Endothelial cell of umbilical vein (primary cell): Measurements from ENCODE around the gene MINAR2. TPM values are rescaled to one million over a fixed set of nuclear protein-coding genes. Genes with fewer than 3 reads are reported as not detected.

Experiments
- BruUV-seq: library from RNA; stranded (reverse); fragments of 400-500 nt; replicated peaks from 2 replicates; lab custom pipeline; 2021; lab: Mats Ljungman, UMichigan
- CTCF ChIA-PET: fragments of 300-600, 350-600 bp; sonication (Branson Sonifier 250); formaldehyde crosslinking; loops from one replicate; lab custom pipeline; 2021; ENCODE audit warnings: antibody characterized with exemption, inconsistent platforms; lab: Charles Lee
- POLR2A ChIA-PET: fragments of 300-600, 350-600 bp; sonication (Branson Sonifier 250); formaldehyde crosslinking; loops from one replicate; lab custom pipeline; 2021; ENCODE audit warnings: antibody characterized with exemption, inconsistent platforms; lab: Charles Lee
- DNase-seq: peaks from one replicate; pipeline ENCODE4 v3.0.0-alpha.2; 2011; ENCODE audit warnings: low read depth, low spot score
- FAIRE-seq: peaks from 2 replicates; lab custom pipeline; 2011; peaks lifted over from hg19 to GRCh38; lab: Jason Lieb, UNC
- H2AFZ ChIP-seq: 2 replicates; pipeline ENCODE4 v1.6.0; 2012; ENCODE audit warnings: low read depth, low read length, control low read depth, inconsistent platforms
- H3K27ac ChIP-seq: 2 replicates; pipeline ENCODE4 v1.5.1; 2011; ENCODE audit warnings: low read depth, mild to moderate bottlenecking, control low read depth, low read length, moderate library complexity; ENCODE audit not compliant: insufficient read depth
- H3K27me3 ChIP-seq, 2 experiments: 2 replicates each; pipeline versions ENCODE4 v1.6.0 to v1.6.1; 2011; ENCODE audit warnings: low read length in 2 of 2, mixed read lengths in 1 of 2; ENCODE audit not compliant: control insufficient read depth in 2 of 2, insufficient read depth in 2 of 2
- H3K36me3 ChIP-seq, 2 experiments: 2 replicates in 1 of 2; 3 replicates in 1 of 2; pipeline ENCODE4 v1.5.1; 2011; ENCODE audit warnings: low read length in 2 of 2, mild to moderate bottlenecking in 1 of 2, moderate library complexity in 1 of 2; ENCODE audit not compliant: control insufficient read depth in 2 of 2, insufficient read depth in 2 of 2; ENCODE audit errors: extremely low read depth in 1 of 2
- H3K4me1 ChIP-seq: 3 replicates; pipeline ENCODE4 v1.5.1; 2011; ENCODE audit warnings: mild to moderate bottlenecking, low read length; ENCODE audit not compliant: control insufficient read depth, insufficient read depth; ENCODE audit errors: extremely low read depth
- H3K4me2 ChIP-seq: 2 replicates; pipeline ENCODE4 v1.6.1; 2011; ENCODE audit warnings: low read length, control low read depth, mixed read lengths; ENCODE audit not compliant: insufficient read depth
- H3K4me3 ChIP-seq, 3 experiments: fragments of 200-600 bp in 1 of 3; sonication (generic), shearing (Covaris generic) in 1 of 3; replicated peaks in 1 of 3; 2 replicates each; pipeline ENCODE4 v1.5.1; 2011 to 2016; ENCODE audit warnings: control low read depth in 3 of 3, low read length in 3 of 3, mild to moderate bottlenecking in 2 of 3, inconsistent platforms in 1 of 3, low read depth in 1 of 3, moderate library complexity in 1 of 3; ENCODE audit not compliant: insufficient read depth in 1 of 3
- H3K79me2 ChIP-seq: 2 replicates; pipeline ENCODE4 v1.6.0; 2012; ENCODE audit warnings: low read length, inconsistent platforms; ENCODE audit not compliant: control insufficient read depth, insufficient read depth
- H3K9ac ChIP-seq: replicated peaks from 2 replicates; pipeline ENCODE3; 2011; ENCODE audit warnings: low read length, control low read depth; ENCODE audit not compliant: insufficient read depth; ENCODE audit errors: extremely low read depth
- H3K9me1 ChIP-seq: replicated peaks from 3 replicates; pipeline ENCODE4 v1.6.0; 2011; ENCODE audit warnings: mild to moderate bottlenecking, low read length; ENCODE audit not compliant: control insufficient read depth, insufficient read depth; ENCODE audit errors: extremely low read depth
- H3K9me3 ChIP-seq: replicated peaks from 2 replicates; pipeline ENCODE4 v1.5.1; 2012; ENCODE audit warnings: low read length, inconsistent platforms; ENCODE audit not compliant: control insufficient read depth, insufficient read depth
- H4K20me1 ChIP-seq: replicated peaks from 2 replicates; pipeline ENCODE3; 2011; ENCODE audit warnings: mild to moderate bottlenecking, low read length; ENCODE audit not compliant: control insufficient read depth, insufficient read depth; ENCODE audit errors: extremely low read depth
- EZH2 ChIP-seq: IDR thresholded peaks from 2 replicates; pipeline ENCODE4 v1.6.1; 2012; ENCODE audit warnings: borderline replicate concordance, low read depth, mild to moderate bottlenecking, moderate library complexity, low read length, inconsistent platforms; ENCODE audit not compliant: severe bottlenecking
- FOS ChIP-seq: IDR thresholded peaks from 2 replicates; pipeline ENCODE4 v1.6.1; 2011; ENCODE audit warnings: mild to moderate bottlenecking, low read length, moderate library complexity, borderline replicate concordance; ENCODE audit not compliant: insufficient read depth
- GATA2 ChIP-seq: IDR thresholded peaks from 2 replicates; pipeline ENCODE4 v1.7.0; 2011; ENCODE audit warnings: low read depth, mild to moderate bottlenecking, moderate library complexity, mixed read lengths, low read length; ENCODE audit not compliant: insufficient read length, insufficient read depth
- JUN ChIP-seq: IDR thresholded peaks from 2 replicates; pipeline ENCODE4 v1.6.1; 2011; ENCODE audit warnings: borderline replicate concordance, low read depth; ENCODE audit not compliant: insufficient read length, insufficient read depth
- POLR2A ChIP-seq: IDR thresholded peaks from 2 replicates; pipeline ENCODE4 v1.6.1; 2012; ENCODE audit warnings: low read depth, mild to moderate bottlenecking, control low read depth, low read length
- POLR2AphosphoS5 ChIP-seq: IDR thresholded peaks from 2 replicates; pipeline ENCODE4 v1.6.1; 2012; ENCODE audit warnings: low read depth, mild to moderate bottlenecking, control low read depth, low read length, moderate library complexity; ENCODE audit not compliant: insufficient read depth
- dilution Hi-C: fragments of 300-500 bp; cut with MboI; formaldehyde crosslinking; loops from one replicate; pipeline ENCODE4 v1.15.0; 2019; ENCODE audit warnings: low sequenced_read_pairs; ENCODE audit not compliant: extremely low pct_ligation_motif_present
- intact Hi-C: fragments of 100-400 bp; cut with micrococcal nuclease; formaldehyde crosslinking; loops from one replicate; pipeline ENCODE4 v1.10.0; 2022
- polyA plus RNA-seq, 4 experiments: library from polyadenylated mRNA; depleted of rRNA in 3 of 4; stranded (reverse) in 3 of 4; unstranded in 1 of 4; fragments of >200 nt; gene quantifications; 2 replicates each; pipeline versions ENCODE4 v1.2.1 to v1.2.3, GENCODE V29; 2011 to 2012; ENCODE audit warnings: missing spikeins in 1 of 4
- total RNA-seq: library from RNA; stranded (reverse); gene quantifications from 2 replicates; pipeline ENCODE4 v1.2.3, GENCODE V29; 2021
- TF ChIP-seq, protein P1 (sequence below): IDR thresholded peaks from 2 replicates; pipeline ENCODE4 v1.6.1; 2011; ENCODE audit not compliant: insufficient read depth, insufficient read length
- TF ChIP-seq, protein P2 (sequence below), 2 donors: IDR thresholded peaks; 1 replicate in 1 of 2; 2 replicates in 1 of 2; pipeline ENCODE4 v1.5.1; 2011; ENCODE audit warnings: low read length in 2 of 2, mild to moderate bottlenecking in 2 of 2, moderate library complexity in 2 of 2, control low read depth in 1 of 2, inconsistent platforms in 1 of 2, low read depth in 1 of 2; ENCODE audit not compliant: insufficient read depth in 1 of 2; ENCODE audit errors: extremely low read depth in 1 of 2

Gene MINAR2
- total and polyA plus RNA-seq, 2 donors (not counting 3 experiments of a cell fraction or from before 2014, with no cell fraction given): not detected

DNA sequence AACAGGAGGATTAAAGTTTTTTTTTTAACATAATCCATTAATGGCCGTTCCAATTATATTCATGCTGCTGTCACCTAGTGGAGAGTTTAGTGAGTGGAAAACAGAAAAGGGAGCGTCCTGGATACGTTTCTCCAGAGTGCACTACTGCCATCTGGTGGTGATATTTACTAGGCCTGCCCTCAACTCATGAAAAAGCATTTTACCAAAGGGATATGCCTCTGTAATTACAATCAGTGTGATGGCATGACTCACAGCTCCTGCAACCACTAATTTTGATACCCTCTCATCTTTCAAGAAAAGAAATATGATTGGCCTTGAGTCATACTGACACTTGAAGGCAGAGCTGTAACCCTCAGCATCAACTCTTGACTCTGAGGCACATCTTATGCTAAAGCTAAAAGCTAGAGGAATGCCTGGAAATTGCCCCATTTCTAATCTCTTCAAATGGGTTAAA, 20.1 kb downstream of the MINAR2 start:
- Histone ChIP-seq H3K79me2 (no peaks in the 10 kb centered on the region), H4K20me1 (no peaks in the 10 kb centered on the region), H2AFZ (no peak overlapping the region), H3K4me3 (no peak overlapping the region), H3K9me1 (no peaks in the 10 kb centered on the region), H3K4me2 (no peak overlapping the region), H3K36me3 (no peaks in the 10 kb centered on the region), H3K27ac (no peak overlapping the region), H3K9ac (no peak overlapping the region), H3K9me3 (no peaks in the 10 kb centered on the region), H3K4me1 (no peaks in the 10 kb centered on the region), H3K27me3 (peaks cover 1 to 5% of the 10 kb centered on the region in 2 experiments)
- POLR2A ChIA-PET: no interaction called here
- CTCF ChIA-PET: interaction anchor here (0.6 to 6.0 kb wide), 19 partner anchors 8 to 1553 kb away, joined by 3 to 88 read pairs (median 4); no protein-coding TSS in a partner anchor
- BruUV-seq: no TSS peak
- dilution Hi-C loops: no loop called here
- DNase-seq: peak; percentile 87
- intact Hi-C loops: loop anchor here (1.0 to 5.0 kb wide), 9 partner anchors 104 to 1554 kb away; partner anchors contain the start of gene ADAMTS19
- FAIRE-seq: peak; percentile 97
- TF ChIP-seq JUN (peak; percentile 8), FOS (peak; percentile 62), POLR2AphosphoS5 (no peak), GATA2 (no peak), EZH2 (no peak), POLR2A (no peak)
- TF ChIP-seq, protein P1, sequence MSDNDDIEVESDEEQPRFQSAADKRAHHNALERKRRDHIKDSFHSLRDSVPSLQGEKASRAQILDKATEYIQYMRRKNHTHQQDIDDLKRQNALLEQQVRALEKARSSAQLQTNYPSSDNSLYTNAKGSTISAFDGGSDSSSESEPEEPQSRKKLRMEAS: no peak
- TF ChIP-seq, protein P2, sequence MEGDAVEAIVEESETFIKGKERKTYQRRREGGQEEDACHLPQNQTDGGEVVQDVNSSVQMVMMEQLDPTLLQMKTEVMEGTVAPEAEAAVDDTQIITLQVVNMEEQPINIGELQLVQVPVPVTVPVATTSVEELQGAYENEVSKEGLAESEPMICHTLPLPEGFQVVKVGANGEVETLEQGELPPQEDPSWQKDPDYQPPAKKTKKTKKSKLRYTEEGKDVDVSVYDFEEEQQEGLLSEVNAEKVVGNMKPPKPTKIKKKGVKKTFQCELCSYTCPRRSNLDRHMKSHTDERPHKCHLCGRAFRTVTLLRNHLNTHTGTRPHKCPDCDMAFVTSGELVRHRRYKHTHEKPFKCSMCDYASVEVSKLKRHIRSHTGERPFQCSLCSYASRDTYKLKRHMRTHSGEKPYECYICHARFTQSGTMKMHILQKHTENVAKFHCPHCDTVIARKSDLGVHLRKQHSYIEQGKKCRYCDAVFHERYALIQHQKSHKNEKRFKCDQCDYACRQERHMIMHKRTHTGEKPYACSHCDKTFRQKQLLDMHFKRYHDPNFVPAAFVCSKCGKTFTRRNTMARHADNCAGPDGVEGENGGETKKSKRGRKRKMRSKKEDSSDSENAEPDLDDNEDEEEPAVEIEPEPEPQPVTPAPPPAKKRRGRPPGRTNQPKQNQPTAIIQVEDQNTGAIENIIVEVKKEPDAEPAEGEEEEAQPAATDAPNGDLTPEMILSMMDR (IDR thresholded peaks at IDR 0.05; ENCODE audit: extremely low read depth in 1 of 2, insufficient read depth in 1 of 2, low read depth in 1 of 2, low read length in 2 of 2): peak; percentile 86 to 96
